ENCODE results near the gene ZKSCAN4. TPM values are rescaled to one million over a fixed set of nuclear protein-coding genes. Genes with fewer than 3 reads are reported as not detected.

Gene ZKSCAN4
- total and polyA plus RNA-seq, 2 of the 8 experiments (the other 6 are each of a cell fraction or from before 2014, with no cell fraction given), result 2.2 to 6.6 TPM

GRCh38 chr6:28281288-28282064, 29.4 kb upstream of the ZKSCAN4 start, which contains the start of gene PGBD1:
TSS of gene PGBD1 (plus strand) at chr6:28281572. CDS start at chr6:28283814, 2,242 bp downstream.
- peak within 1 kb of the TSS; percentile 72 to 79 for H3K4me2 ChIP-seq (ENCODE audit: insufficient read depth in 1 of 2, low read depth in 2 of 2, low read length in 2 of 2)
- H2BK120ac ChIP-seq (replicated peaks; ENCODE audit: low read depth, low read length), result no peak within 1 kb of the TSS
- H3K23me2 ChIP-seq (ENCODE audit: low read depth, low read length), result no peaks in the 10 kb centered on the region
- DNase-seq (ENCODE audit: low read depth in 1 of 2, low spot score in 2 of 2) (peak; percentile 50 to 92), FAIRE-seq (no peak)
- H3K36me3 ChIP-seq (ENCODE audit: control insufficient read depth in 2 of 4, insufficient read depth in 4 of 4, low read length in 3 of 4), result peaks cover 0 to 26% (median 10%) of the 10 kb centered on the region in 4 experiments; a peak in 7 of 8 replicates
- 0 out of 2 replicates have a peak, but pooled peaks cover 3% of the 10 kb centered on the region for H3K79me1 ChIP-seq (ENCODE audit: low read depth, low read length)
- ChIA-PET CTCF (ENCODE audit: partially characterized antibody) (interaction anchor here (1.2 to 3.3 kb wide), 4 partner anchors 10 to 140 kb away, joined by 3 to 17 read pairs (median 4); partner anchors contain the start of gene ZKSCAN8), POLR2A (ENCODE audit: partially characterized antibody) (interaction anchor here (0.6 to 3.3 kb wide), 8 partner anchors 13 to 391 kb away, joined by 3 to 21 read pairs (median 4); partner anchors contain the start of genes ZKSCAN8, ZSCAN26 and ZSCAN31)
- no peak within 1 kb of the TSS for H3K56ac ChIP-seq (replicated peaks; ENCODE audit: insufficient read length, low read depth, low read length)
- peak within 1 kb of the TSS; percentile 61 to 95 (median 82) for H3K4me3 ChIP-seq (ENCODE audit: extremely low read depth in 1 of 4, insufficient read depth in 2 of 4, low read depth in 3 of 4, low read length in 4 of 4)
- H3K9ac ChIP-seq (replicated peaks in 1 of 4; ENCODE audit: extremely low read depth in 1 of 4, low read depth in 3 of 4, low read length in 3 of 4), result peak within 1 kb of the TSS; percentile 50 to 82 (median 67)
- no peak within 1 kb of the TSS for H4K91ac ChIP-seq (replicated peaks; ENCODE audit: insufficient read length, low read length)
- H3K4ac ChIP-seq (replicated peaks; ENCODE audit: insufficient read length, low read depth, low read length), result no peak within 1 kb of the TSS
- no peaks in the 10 kb centered on the region for H3K9me3 ChIP-seq (ENCODE audit: insufficient read depth in 2 of 2, low read depth in 1 of 2, low read length in 1 of 2)
- H3K18ac ChIP-seq (ENCODE audit: extremely low read depth, low read length), result peak within 1 kb of the TSS; percentile 78; the same call in 1 of the 2 replicates
- no peak within 1 kb of the TSS for H2BK5ac ChIP-seq (ENCODE audit: low read depth, low read length)
- no peaks in the 10 kb centered on the region for H3K27me3 ChIP-seq (replicated peaks in 1 of 4; ENCODE audit: control insufficient read depth in 3 of 4, extremely low read depth in 1 of 4, insufficient read depth in 3 of 4, low read length in 3 of 4)
- no peak within 1 kb of the TSS for H4K5ac ChIP-seq (ENCODE audit: insufficient read length, low read depth, low read length)
- H4K20me1 ChIP-seq (replicated peaks in 1 of 2; ENCODE audit: control insufficient read depth in 1 of 2, insufficient read depth in 2 of 2, low read length in 2 of 2), result no peaks in the 10 kb centered on the region
- H2AFZ ChIP-seq (ENCODE audit: low read length), result peak within 1 kb of the TSS; percentile 92
- no peak within 1 kb of the TSS for H3K27ac ChIP-seq (ENCODE audit: low read depth, low read length)
- no peak within 1 kb of the TSS for H3K23ac ChIP-seq (ENCODE audit: insufficient read length)
- H2BK15ac ChIP-seq (ENCODE audit: low read length), result no peak within 1 kb of the TSS
- H3K14ac ChIP-seq (ENCODE audit: insufficient read length), result no peak within 1 kb of the TSS
- WGBS, 2 experiments (ENCODE audit: extremely low coverage in 1 of 2, insufficient coverage in 1 of 2, insufficient read length in 1 of 2, insufficient replicate concordance in 2 of 2, low coverage in 1 of 2, low lambda C conversion rate in 2 of 2, missing lambda C conversion rate in 1 of 2), result 1% methylated on average over 50 of the region's 50 CpGs; no CpG with 5 or more reads in 1 of the 2 experiments
- no peak within 1 kb of the TSS for H4K8ac ChIP-seq (ENCODE audit: extremely low read depth, insufficient read depth, low read length)
- H2BK12ac ChIP-seq (ENCODE audit: low read depth, low read length), result no peak within 1 kb of the TSS
- no peak within 1 kb of the TSS for H2BK20ac ChIP-seq (ENCODE audit: low read length)
- no peak within 1 kb of the TSS for H2AK5ac ChIP-seq (ENCODE audit: low read depth, low read length)
- peaks cover 0 to 19% of the 10 kb centered on the region in 2 experiments; a peak in 2 of 4 replicates for H3K79me2 ChIP-seq (ENCODE audit: control insufficient read depth in 1 of 2, insufficient read depth in 2 of 2, low read length in 2 of 2)
- H3K4me1 ChIP-seq (replicated peaks in 1 of 4; ENCODE audit: control insufficient read depth in 3 of 4, insufficient read depth in 4 of 4, low read length in 3 of 4), result peaks cover 0 to 2% (median 0%) of the 10 kb centered on the region in 4 experiments; a peak in 2 of 7 replicates
- TF ChIP-seq KDM4A (IDR thresholded peaks at IDR 0.05; ENCODE audit: low read depth, low read length, severe bottlenecking) (peak; percentile 61), POLR2A (IDR thresholded peaks at IDR 0.05; ENCODE audit: control extremely low read depth in 1 of 2, low read depth in 2 of 2, low read length in 2 of 2) (peak; percentile 60 to 83), RBBP5 (IDR thresholded peaks at IDR 0.05; ENCODE audit: borderline replicate concordance, low read depth, low read length) (peak; percentile 88; the same call in 1 of the 2 replicates), BACH1 (IDR thresholded peaks at IDR 0.05; ENCODE audit: low read length) (no peak), YY1 (IDR thresholded peaks at IDR 0.05; ENCODE audit: low read depth, low read length) (0 out of 2 replicates have a peak, but pooled peaks have one; percentile 19), EZH2 (IDR thresholded peaks at IDR 0.05; ENCODE audit: low read depth, low read length, severe bottlenecking) (no peak), HDAC2 (IDR thresholded peaks at IDR 0.05; ENCODE audit: borderline replicate concordance in 1 of 2, low read depth in 2 of 2, low read length in 2 of 2) (0 out of 4 replicates have a peak, but pooled peaks of 1 of the 2 experiments have one; percentile 77), TCF12 (IDR thresholded peaks at IDR 0.05; ENCODE audit: low read depth, low read length) (no peak), USF2 (IDR thresholded peaks at IDR 0.05; ENCODE audit: low read length) (no peak)
